ENCODE measurements around the gene TMCC1. TPM values are rescaled to one million over a fixed set of nuclear protein-coding genes. Genes with fewer than 3 reads are reported as not detected.

TMCC1 gene
- total RNA-seq, 1 donor from 2014 or later: 33.4 TPM

- TF ChIP-seq CTCF (IDR thresholded peaks at IDR 0.05): no peak
- no peak for ATAC-seq
- intact Hi-C loops (cut with DNase I): no loop called here
- H3K27ac ChIP-seq: no peak overlapping the region
- no peaks in the 10 kb centered on the region for H3K4me1 ChIP-seq
- H3K9me3 ChIP-seq: peaks cover 3% of the 10 kb centered on the region
- DNase-seq: no peak
- no peaks in the 10 kb centered on the region for H3K36me3 ChIP-seq
- no peaks in the 10 kb centered on the region for H3K27me3 ChIP-seq (ENCODE audit: low read depth)
- H3K4me3 ChIP-seq: no peak overlapping the region
These were observed 143.8 kb downstream of the TMCC1 start for GRCh38 chr3:129749692-129750091.

- TF ChIP-seq CTCF (IDR thresholded peaks at IDR 0.05): no peak
- intact Hi-C loops (cut with DNase I): no loop called here
- no peaks in the 10 kb centered on the region for H3K36me3 ChIP-seq
- DNase-seq (no peak), ATAC-seq (no peak)
- no peaks in the 10 kb centered on the region for H3K4me1 ChIP-seq
- no peaks in the 10 kb centered on the region for H3K27me3 ChIP-seq (ENCODE audit: low read depth)
- H3K4me3 ChIP-seq: no peak overlapping the region
- peaks cover 3% of the 10 kb centered on the region for H3K9me3 ChIP-seq
- H3K27ac ChIP-seq: no peak overlapping the region
These were observed 145.5 kb downstream of the TMCC1 start for GRCh38 chr3:129747992-129748391.

GRCh38 chr3:129747136-129747535, 146.4 kb downstream of the TMCC1 start:
- DNase-seq (no peak), ATAC-seq (no peak)
- no peak for TF ChIP-seq CTCF (IDR thresholded peaks at IDR 0.05)
- Histone ChIP-seq H3K27ac (no peak overlapping the region), H3K4me1 (no peaks in the 10 kb centered on the region), H3K4me3 (no peak overlapping the region), H3K36me3 (no peaks in the 10 kb centered on the region), H3K9me3 (no peaks in the 10 kb centered on the region), H3K27me3 (ENCODE audit: low read depth) (no peaks in the 10 kb centered on the region)
- intact Hi-C loops (cut with DNase I): no loop called here

- H3K27me3 ChIP-seq (ENCODE audit: low read depth): no peaks in the 10 kb centered on the region
- DNase-seq (no peak), ATAC-seq (peak; percentile 51 to 82)
- H3K27ac ChIP-seq: no peak overlapping the region
- intact Hi-C loops (cut with DNase I): no loop called here
- no peak overlapping the region for H3K4me3 ChIP-seq
- H3K4me1 ChIP-seq: no peaks in the 10 kb centered on the region
- H3K9me3 ChIP-seq: no peaks in the 10 kb centered on the region
- H3K36me3 ChIP-seq: no peaks in the 10 kb centered on the region
- no peak for TF ChIP-seq CTCF (IDR thresholded peaks at IDR 0.05)
These were observed 146.9 kb downstream of the TMCC1 start for GRCh38 chr3:129746629-129747028.

- no peak for TF ChIP-seq CTCF (IDR thresholded peaks at IDR 0.05)
- ATAC-seq (peak; percentile 55 to 57), DNase-seq (no peak)
- intact Hi-C loops (cut with DNase I): no loop called here
- Histone ChIP-seq H3K27ac (no peak overlapping the region), H3K4me1 (no peaks in the 10 kb centered on the region), H3K4me3 (no peak overlapping the region), H3K9me3 (no peaks in the 10 kb centered on the region), H3K27me3 (ENCODE audit: low read depth) (no peaks in the 10 kb centered on the region), H3K36me3 (no peaks in the 10 kb centered on the region)
These were observed 148.3 kb downstream of the TMCC1 start for GRCh38 chr3:129745253-129745652.

GRCh38 chr3:129741794-129742193, 151.7 kb downstream of the TMCC1 start:
- no peak for DNase-seq
- H3K4me1 ChIP-seq: peaks cover 10% of the 10 kb centered on the region
- H3K27me3 ChIP-seq (ENCODE audit: low read depth): no peaks in the 10 kb centered on the region
- H3K9me3 ChIP-seq: no peaks in the 10 kb centered on the region
- TF ChIP-seq CTCF (IDR thresholded peaks at IDR 0.05): no peak
- intact Hi-C loops (cut with DNase I): no loop called here
- no peak for ATAC-seq
- no peaks in the 10 kb centered on the region for H3K36me3 ChIP-seq
- no peak overlapping the region for H3K4me3 ChIP-seq
- H3K27ac ChIP-seq: no peak overlapping the region

Measured in lower lobe of right lung (tissue), 2 donors.